ENCODE data around the gene ODAD2. TPM values are rescaled to one million over a fixed set of nuclear protein-coding genes. Genes with fewer than 3 reads are reported as not detected.
A peak's percentile ranks its signal among the peaks of the same experiment; 100 is the strongest.

The ODAD2 gene
- total RNA-seq, 2 experiments from 2014 or later = 0.22 to 0.55 TPM

DNA sequence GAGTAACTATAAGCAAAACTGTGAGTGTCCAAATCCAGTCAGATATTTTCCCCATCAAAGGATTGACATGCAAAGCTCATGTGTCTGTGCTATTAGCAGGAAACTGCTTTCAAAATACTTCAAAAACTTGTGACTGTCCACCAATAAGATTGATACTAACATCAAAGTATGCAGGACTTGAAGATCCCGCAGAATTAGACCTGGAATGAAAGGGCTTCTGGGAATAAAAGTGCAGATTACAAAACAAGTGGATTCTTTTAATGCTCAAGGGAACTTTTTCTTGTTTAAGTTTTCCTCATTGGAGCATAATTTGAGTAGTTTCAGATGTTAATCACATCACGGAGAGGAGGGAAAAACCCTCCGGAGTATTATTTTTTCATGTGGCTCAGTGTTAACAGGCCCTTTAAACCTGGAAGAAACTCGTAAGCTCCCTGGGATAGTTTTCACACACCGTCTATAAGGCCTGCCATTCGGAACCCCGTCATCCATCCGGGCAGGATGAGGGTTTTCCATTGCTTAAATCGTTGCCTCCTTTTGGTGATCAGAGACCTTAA, 219.3 kb downstream of the ODAD2 start:
- CTCF ChIA-PET = no interaction called here
- Mint-ChIP-seq H3K27me3 (ENCODE audit: low read depth) (peaks cover 17% of the 10 kb centered on the region), H3K9me3 (peaks cover 3% of the 10 kb centered on the region), H3K27ac (no peak overlapping the region), H3K36me3 (ENCODE audit: low read depth) (no peaks in the 10 kb centered on the region), H3K4me1 (ENCODE audit: low read depth) (no peaks in the 10 kb centered on the region), H3K4me3 (no peak overlapping the region)
- DNase-seq = no peak
- intact Hi-C loops (cut with micrococcal nuclease) = no loop called here

DNA sequence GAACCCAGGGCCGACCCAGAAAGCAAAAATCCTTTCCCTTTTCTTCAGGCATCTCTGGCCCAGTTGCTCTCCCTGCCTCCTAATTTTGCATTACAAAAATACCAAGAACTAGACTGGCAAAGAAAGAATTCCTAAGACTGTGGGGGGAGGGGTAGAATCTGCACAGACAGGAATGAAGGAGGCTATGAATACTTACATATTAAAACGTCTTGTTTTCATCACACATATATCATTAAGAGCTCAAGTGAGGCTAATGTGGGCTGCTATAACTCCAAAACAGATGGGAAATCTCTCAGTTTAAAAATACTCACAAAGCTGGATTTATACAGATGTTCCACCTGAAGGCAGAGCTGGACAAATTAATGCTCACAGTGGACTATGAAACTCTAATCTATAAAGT, 224.0 kb downstream of the ODAD2 start:
- CTCF ChIA-PET = no interaction called here
- Mint-ChIP-seq H3K4me3 (no peak overlapping the region), H3K27ac (no peak overlapping the region), H3K27me3 (ENCODE audit: low read depth) (peaks cover 23% of the 10 kb centered on the region), H3K4me1 (ENCODE audit: low read depth) (peaks cover 2% of the 10 kb centered on the region), H3K36me3 (ENCODE audit: low read depth) (no peaks in the 10 kb centered on the region), H3K9me3 (no peaks in the 10 kb centered on the region)
- DNase-seq = no peak
- intact Hi-C loops (cut with micrococcal nuclease) = no loop called here

DNA sequence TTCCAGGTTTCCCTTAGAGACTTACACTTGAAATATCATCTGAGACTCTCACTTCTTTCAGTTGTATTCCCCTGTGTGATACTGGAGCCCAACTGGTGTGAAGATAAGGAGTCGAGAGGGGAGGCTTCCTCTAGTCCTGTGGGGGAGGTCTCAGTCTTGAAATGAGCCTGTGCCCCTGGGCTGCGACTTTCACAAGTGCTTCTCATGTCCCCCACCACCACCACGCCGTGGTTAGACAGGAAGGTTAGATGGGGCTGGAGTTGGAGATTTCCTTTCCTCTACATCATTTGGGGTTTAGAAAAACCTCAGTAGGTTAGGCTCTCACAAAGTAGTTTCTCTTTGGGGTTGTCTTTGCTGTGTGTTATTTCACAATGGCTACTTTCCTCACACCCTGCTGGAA, 227.6 kb downstream of the ODAD2 start:
- CTCF ChIA-PET = no interaction called here
- Mint-ChIP-seq H3K27me3 (ENCODE audit: low read depth) (peaks cover 21% of the 10 kb centered on the region), H3K27ac (no peak overlapping the region), H3K4me1 (ENCODE audit: low read depth) (peaks cover 2% of the 10 kb centered on the region), H3K36me3 (ENCODE audit: low read depth) (no peaks in the 10 kb centered on the region), H3K9me3 (no peaks in the 10 kb centered on the region), H3K4me3 (no peak overlapping the region)
- intact Hi-C loops (cut with micrococcal nuclease) = no loop called here
- peak; percentile 11 for DNase-seq

DNA sequence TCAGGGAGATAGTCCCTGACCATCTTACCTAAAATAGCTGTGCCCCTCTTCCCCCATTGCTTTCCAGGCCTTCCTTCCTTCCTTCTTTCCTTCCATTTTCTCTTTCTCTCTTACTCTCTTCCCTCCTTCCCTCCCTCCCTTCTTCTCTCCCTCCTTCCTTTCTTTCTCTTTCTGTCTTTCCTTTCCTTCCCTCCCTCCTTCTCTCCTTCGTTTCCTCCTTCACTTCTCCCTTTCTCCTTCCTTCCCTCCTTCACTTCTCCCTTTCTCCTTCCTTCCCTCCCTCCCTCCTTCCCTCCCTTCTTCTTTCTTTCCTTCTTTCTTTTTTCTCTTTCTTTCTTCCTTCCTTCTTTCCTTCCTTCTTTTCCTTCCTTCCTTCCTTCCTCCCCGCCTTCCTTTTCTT, 228.7 kb downstream of the ODAD2 start:
- H3K27me3 Mint-ChIP-seq (ENCODE audit: low read depth) = peaks cover 18% of the 10 kb centered on the region
- no peak for DNase-seq
- no peaks in the 10 kb centered on the region for H3K36me3 Mint-ChIP-seq (ENCODE audit: low read depth)
- H3K4me3 Mint-ChIP-seq = no peak overlapping the region
- peaks cover 2% of the 10 kb centered on the region for H3K4me1 Mint-ChIP-seq (ENCODE audit: low read depth)
- CTCF ChIA-PET = no interaction called here
- H3K27ac Mint-ChIP-seq = no peak overlapping the region
- intact Hi-C loops (cut with micrococcal nuclease) = no loop called here
- H3K9me3 Mint-ChIP-seq = no peaks in the 10 kb centered on the region

All from activated naive CD4-positive, alpha-beta T cell treated with anti-CD3 and anti-CD28 coated beads for 36 hours (primary cell).